ENCODE measurements around the gene BBS9.

Gene BBS9

DNA sequence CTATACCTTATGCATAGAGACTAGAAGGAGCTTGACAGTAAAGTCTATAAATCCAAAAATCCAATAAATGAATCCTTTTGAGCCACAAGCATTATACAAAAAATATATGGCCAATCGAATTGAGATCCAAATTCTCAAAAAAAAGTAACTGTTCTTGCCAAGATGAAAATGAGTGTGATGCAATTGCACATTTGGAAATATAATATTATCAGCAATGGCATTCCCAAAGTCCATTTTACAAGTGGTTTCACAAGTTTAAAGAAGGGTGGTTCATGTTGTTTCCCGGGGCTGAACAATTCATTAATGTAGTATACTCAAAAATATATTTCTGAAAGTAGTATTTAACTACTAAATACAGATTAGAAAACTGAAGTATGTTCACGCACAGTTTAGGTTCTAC, 27.5 kb upstream of the BBS9 start:
- TF ChIP-seq, protein P1, sequence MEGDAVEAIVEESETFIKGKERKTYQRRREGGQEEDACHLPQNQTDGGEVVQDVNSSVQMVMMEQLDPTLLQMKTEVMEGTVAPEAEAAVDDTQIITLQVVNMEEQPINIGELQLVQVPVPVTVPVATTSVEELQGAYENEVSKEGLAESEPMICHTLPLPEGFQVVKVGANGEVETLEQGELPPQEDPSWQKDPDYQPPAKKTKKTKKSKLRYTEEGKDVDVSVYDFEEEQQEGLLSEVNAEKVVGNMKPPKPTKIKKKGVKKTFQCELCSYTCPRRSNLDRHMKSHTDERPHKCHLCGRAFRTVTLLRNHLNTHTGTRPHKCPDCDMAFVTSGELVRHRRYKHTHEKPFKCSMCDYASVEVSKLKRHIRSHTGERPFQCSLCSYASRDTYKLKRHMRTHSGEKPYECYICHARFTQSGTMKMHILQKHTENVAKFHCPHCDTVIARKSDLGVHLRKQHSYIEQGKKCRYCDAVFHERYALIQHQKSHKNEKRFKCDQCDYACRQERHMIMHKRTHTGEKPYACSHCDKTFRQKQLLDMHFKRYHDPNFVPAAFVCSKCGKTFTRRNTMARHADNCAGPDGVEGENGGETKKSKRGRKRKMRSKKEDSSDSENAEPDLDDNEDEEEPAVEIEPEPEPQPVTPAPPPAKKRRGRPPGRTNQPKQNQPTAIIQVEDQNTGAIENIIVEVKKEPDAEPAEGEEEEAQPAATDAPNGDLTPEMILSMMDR (IDR thresholded peaks at IDR 0.05; ENCODE audit: low read depth, low read length): no peak
- no peaks in the 10 kb centered on the region for H3K9me3 ChIP-seq (ENCODE audit: severe bottlenecking)
- no peaks in the 10 kb centered on the region for H3K27me3 ChIP-seq (ENCODE audit: insufficient read depth, low read depth, severe bottlenecking)
- peaks cover 64% of the 10 kb centered on the region for H3K36me3 ChIP-seq
- H3K27ac ChIP-seq: no peak overlapping the region
- H3K4me3 ChIP-seq (ENCODE audit: low read depth, low read length): no peak overlapping the region
- no peak for DNase-seq

DNA sequence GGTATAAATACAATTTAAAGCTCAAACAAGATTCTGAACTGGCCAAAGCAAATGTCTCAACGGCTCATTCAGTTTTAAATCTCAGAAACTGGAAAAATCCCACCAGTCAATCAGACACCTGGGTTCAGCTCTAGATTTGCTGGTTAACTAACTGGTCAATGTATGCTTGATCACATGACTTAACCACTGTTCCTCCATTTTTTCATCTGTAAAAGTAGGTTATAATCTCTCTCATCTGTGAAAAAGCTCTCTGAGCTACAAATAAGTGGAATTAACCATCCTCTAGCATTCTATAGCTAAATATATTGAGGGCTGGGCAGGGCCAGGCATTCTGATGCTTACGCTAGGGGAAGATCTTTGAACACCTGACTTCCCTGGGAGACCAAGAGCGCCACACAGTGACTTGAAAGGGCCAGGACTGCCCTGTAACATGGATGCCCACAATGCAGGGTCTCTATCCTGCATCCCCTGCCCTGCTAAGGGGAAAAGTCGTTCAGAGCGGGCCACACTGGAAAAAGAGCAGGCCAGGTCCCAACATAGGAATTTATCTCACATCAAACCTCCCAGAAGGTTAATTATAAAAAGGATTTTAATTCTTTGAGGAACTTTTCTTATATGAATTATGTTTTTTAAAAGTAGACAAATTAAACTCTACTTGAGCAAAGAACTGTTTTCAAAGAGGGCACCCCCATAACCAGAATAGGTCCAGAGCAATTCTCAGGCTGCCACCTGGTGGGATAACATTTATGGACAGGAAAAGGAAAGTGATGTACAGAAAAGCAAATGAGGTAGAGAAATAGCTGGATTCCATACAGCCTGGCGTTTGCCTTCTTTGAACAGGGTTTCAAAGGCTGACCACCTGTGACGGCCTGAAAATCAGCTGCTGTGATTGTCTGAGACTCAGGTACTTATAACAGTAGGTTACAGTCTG, 22.0 kb upstream of the BBS9 start:
- peaks cover 21% of the 10 kb centered on the region for H3K36me3 ChIP-seq
- H3K9me3 ChIP-seq (ENCODE audit: severe bottlenecking): no peaks in the 10 kb centered on the region
- H3K27ac ChIP-seq: no peak overlapping the region
- H3K27me3 ChIP-seq (ENCODE audit: insufficient read depth, low read depth, severe bottlenecking): no peaks in the 10 kb centered on the region
- H3K4me3 ChIP-seq (ENCODE audit: low read depth, low read length): no peak overlapping the region
- peak; percentile 47 for DNase-seq
- TF ChIP-seq, protein P1 (IDR thresholded peaks at IDR 0.05; ENCODE audit: low read depth, low read length): peak; percentile 73

DNA sequence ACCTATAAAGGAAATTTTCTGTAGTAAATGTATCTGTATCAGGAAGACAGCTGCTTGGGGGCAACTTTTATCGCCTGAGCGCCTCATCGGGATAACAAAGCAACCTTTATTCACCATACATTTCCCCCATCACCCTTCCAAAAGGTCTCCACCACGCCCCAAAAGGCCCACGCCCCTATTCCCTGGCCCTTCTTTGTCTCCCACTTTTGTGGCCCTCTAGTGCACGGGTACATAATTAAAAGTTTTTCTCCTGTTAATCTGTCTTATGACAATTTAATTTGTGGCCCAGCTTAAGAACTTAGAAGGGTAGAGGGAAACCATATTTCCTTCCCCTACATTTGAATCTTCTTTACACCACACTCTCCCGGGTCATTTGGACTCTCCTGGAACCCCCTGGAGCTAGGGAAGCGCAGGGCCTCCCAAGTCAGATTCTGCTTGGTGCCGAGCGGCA, 20.8 kb upstream of the BBS9 start:
- Histone ChIP-seq H3K36me3 (peaks cover 9% of the 10 kb centered on the region), H3K27me3 (ENCODE audit: insufficient read depth, low read depth, severe bottlenecking) (no peaks in the 10 kb centered on the region), H3K4me3 (ENCODE audit: low read depth, low read length) (peak overlapping the region; percentile 72), H3K9me3 (ENCODE audit: severe bottlenecking) (no peaks in the 10 kb centered on the region), H3K27ac (peak overlapping the region; percentile 82)
- peak; percentile 15 for DNase-seq
- TF ChIP-seq, protein P1 (IDR thresholded peaks at IDR 0.05; ENCODE audit: low read depth, low read length): no peak

DNA sequence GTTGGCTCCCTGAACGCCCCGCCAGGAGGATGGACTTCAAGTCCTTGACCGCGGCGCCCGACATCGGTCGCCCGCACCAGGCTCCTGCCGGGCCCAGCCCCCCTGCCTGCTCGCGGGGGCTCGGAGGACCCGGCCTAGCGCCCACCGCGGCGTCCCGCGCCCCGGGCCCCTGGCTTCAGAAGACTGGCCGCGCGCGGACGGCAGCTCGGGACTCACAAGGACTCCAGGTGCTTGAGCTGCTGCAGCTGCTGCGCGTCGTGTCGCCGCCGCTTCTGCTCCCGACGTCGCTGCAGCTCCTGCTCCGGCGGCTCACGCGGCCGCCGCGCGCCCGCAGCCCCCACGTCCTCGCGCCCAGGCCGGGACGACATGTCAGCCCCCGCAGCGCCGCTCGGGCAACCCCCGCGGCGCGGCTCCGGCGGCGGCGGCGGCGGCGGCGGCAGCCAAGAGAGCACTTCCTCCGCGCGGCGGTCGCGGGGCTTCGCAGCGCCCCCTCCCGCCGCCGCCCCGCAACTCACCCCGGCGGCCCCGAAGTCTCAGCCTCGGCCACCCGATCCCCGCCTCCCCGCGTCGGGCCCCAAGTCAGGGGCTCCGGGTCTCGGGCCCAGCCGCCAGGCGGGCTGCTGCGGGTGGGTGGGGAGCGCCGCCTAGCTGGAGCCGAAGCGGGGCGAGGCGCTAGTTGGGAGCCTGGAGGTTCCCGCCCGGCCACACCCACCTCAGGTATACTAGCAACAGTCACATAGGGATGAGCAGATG, 20.2 kb upstream of the BBS9 start, which contains the start of gene RP9:
Gene RP9 (minus strand): TSS at position 400 of the 753 bp plus-strand sequence. CDS start 32 bp downstream, at position 368.
- Histone ChIP-seq H3K4me3 (ENCODE audit: low read depth, low read length) (peak within 1 kb of the TSS; percentile 77), H3K9me3 (ENCODE audit: severe bottlenecking) (no peaks in the 10 kb centered on the region), H3K27ac (peak within 1 kb of the TSS; percentile 82), H3K36me3 (peaks cover 7% of the 10 kb centered on the region), H3K27me3 (ENCODE audit: insufficient read depth, low read depth, severe bottlenecking) (no peaks in the 10 kb centered on the region)
- TF ChIP-seq, protein P1 (IDR thresholded peaks at IDR 0.05; ENCODE audit: low read depth, low read length): peak; percentile 54
- peak; percentile 89 for DNase-seq

DNA sequence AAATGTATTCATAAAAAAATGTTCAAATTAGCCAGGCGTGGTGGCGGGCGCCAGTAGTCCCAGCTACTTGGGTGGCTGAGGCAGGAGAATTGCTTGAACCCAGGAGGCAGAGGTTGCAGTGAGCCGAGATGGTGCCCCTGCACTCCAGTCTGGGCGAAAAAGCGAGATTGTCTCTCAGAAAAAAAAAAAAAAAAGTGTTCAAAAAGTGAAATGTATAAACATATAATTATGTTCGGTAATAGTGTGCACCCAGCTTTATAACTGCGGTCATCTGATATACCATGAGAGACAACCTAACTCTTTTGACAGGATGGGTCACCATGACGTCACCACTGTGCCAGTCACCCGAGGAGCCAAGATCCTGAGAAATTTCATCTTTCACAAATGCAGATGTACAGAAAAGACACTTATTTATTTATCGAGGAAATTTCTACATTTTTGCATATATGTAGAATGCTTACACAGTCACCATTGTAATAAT, 19.6 kb upstream of the BBS9 start:
- Histone ChIP-seq H3K9me3 (ENCODE audit: severe bottlenecking) (no peaks in the 10 kb centered on the region), H3K36me3 (peaks cover 4% of the 10 kb centered on the region), H3K27ac (no peak overlapping the region; the same call in 1 of the 2 replicates), H3K4me3 (ENCODE audit: low read depth, low read length) (peak overlapping the region; percentile 77), H3K27me3 (ENCODE audit: insufficient read depth, low read depth, severe bottlenecking) (no peaks in the 10 kb centered on the region)
- TF ChIP-seq, protein P1 (IDR thresholded peaks at IDR 0.05; ENCODE audit: low read depth, low read length): no peak
- DNase-seq: no peak
